Skeletal muscle cell (primary cell): ENCODE measurements around the gene TMEM130.
"Not testable (repeated sequence)": the region's sequence is repeated elsewhere in the genome, so short reads cannot be mapped to it uniquely, and the experiment has no call there.

Experiments used
- DNase-seq: peaks from one replicate; pipeline ENCODE4 v3.0.0-alpha.2; 2010; ENCODE audit warnings: low read depth
- H3K4me3 ChIP-seq: 2 replicates; pipeline ENCODE4 v1.5.1; 2011; ENCODE audit warnings: low read depth, mild to moderate bottlenecking, control low read depth, low read length, moderate library complexity

Gene TMEM130

DNA sequence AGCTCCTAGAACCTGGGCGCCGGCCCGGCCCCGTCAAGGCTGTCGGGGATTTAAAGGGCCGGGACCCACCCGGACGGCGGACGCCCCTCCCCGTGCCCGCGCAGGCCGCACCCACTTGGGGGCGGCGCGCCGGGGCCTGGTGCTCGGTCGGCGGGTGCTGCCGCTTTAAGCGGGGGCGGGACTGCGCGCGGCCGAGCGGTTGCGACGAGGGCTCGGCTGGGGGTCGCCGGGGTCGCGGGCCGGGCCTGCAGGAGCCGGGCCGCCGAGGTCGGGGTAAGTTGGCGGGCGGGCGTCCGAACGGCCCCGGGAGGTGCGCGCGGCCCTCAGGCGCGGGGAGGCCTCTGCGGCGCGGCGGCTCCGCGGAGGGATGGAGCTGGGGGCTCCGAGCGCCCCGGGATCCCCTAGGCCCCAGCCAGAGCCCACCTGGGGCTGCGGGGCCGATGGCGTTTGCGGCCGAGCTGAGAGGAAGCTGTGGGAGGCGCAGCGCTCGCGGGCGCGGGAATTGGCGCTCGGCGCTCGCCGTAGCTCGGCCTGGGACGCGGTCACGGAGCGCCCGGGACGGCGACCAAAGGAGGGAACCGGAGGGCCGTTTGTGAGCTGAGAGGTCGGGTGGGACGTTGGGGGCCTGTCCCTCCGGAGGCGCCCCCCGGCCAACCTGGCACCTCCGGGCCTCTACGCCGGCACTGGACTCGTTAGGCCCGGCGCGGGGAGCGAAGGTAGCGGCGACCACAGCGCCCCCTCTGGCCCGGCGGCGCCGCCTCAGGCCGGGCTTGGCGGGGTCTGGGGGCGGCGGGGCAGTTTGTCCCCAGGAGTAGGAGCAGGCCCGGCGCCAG lies 8.8 kb upstream of the TMEM130 start, which contains the start of gene TRRAP:
TRRAP (plus strand) TSS at position 168 of the 833 bp plus-strand sequence. CDS start 2,619 bp downstream, outside the sequence.
- peak within 1 kb of the TSS; percentile 85 for H3K4me3 ChIP-seq
- DNase-seq: peak; percentile 22

DNA sequence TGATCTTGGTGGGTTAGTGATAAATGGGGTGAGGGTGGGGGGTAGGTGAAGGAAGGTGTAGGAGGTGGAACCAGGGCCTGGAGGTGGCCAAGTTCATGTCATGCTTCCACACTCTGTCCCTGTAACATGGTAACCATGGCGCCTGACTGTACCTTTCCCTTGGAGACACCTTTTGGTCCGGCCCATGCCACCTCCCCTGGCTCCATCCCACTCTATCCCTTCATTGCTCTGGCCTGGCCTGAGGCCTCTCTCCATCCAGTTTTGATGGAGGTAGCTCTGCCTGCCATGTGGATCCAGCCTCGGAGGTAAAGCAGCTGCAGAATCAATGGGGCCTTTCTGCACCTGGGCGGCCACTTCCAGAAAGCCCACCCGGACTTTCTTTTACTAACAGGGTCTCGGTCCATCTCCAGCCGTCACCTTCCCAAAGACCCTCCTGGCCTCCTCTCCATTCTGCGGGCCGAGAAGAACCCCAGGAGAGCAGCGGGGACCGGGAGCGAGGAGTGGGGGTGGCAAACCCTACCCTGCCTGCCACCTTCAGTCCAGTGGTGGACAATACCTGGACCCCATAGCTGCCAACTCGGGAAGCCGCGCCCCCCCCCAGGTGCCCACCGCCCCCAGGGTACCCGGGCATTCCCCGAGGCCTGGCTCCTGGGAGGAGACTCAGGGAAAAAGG lies 8.0 kb upstream of the TMEM130 start:
- peak overlapping the region; percentile 85 for H3K4me3 ChIP-seq
- DNase-seq: no peak

DNA sequence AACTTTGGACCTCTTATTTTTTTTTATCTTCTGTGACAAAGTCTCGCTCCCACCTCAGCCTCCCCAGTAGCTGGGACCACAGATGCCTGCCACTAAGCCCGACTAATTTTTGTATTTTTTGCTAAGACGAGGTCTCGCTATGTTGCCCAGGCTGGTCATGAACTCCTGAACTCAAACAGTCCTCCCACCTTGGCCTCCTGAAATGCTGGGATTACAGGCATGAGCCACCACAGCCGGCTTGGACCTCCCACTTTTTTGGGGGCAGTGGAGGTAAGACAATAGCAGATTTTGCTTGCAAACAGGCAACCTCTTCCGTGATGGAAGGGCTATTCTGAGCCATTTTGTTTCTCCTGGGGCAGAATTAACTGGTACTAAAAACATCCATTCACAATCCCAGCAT lies 7.3 kb upstream of the TMEM130 start:
- no peak overlapping the region for H3K4me3 ChIP-seq
- no peak for DNase-seq

DNA sequence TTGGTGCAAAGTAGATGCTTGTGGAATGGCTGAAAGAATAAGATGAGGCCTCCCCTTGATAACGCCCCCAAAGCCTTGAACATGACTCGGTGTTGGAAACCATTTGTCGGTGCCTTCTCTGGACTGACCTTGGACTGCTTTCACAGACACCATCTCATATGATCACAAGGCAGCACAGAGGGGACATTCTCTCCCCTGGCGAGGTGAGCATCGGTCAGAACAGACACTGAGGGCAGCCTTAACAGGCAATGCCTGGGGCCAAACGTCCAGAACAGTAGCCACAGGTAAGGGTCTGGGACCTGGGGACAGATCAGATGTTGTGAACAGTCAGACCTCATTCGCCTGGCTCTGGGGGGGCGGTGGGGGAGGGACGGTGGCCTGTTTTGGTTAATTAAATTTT lies 5.7 kb upstream of the TMEM130 start:
- DNase-seq: no peak
- H3K4me3 ChIP-seq: no peak overlapping the region

DNA sequence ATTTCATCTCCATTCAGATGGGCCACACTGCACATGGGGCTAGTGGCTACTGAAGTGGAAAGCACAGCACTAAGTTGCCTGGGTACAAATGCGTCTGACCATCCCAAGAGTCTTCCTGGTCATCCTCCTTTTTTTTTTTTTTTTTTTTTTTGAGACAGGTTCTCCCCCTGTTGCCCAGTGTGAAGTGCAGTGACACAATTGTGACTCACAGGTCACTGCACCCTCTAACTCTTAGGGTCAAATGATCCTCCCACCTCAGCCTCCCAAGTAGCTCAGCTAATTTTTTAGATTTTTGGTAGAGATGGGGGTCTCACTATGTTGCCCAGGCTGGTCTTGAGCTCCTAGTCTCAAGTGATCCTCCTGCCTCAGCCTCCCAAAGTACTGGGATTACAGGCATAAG lies 5.1 kb upstream of the TMEM130 start:
- no peak overlapping the region for H3K4me3 ChIP-seq
- no peak for DNase-seq

DNA sequence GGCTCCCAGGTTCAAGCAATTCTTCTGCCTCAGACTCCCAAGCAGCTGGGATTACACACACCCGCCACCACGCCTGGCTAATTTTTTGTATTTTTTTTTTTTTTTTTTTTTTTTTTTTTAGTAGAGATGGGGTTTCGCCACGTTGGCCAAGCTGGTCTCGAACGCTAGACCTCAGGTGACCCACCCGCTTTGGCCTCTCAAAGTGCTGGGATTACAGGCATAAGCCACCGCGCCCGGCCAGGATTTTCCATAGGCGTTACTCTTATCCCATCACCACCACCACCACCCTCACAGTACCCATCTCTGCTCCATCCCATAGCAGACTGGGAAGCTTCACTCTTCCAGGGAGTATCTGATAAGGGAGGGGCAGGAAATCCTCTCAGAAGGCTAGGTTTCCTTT lies 3.8 kb upstream of the TMEM130 start:
- DNase-seq, H3K4me3 ChIP-seq: not testable (repeated sequence)

DNA sequence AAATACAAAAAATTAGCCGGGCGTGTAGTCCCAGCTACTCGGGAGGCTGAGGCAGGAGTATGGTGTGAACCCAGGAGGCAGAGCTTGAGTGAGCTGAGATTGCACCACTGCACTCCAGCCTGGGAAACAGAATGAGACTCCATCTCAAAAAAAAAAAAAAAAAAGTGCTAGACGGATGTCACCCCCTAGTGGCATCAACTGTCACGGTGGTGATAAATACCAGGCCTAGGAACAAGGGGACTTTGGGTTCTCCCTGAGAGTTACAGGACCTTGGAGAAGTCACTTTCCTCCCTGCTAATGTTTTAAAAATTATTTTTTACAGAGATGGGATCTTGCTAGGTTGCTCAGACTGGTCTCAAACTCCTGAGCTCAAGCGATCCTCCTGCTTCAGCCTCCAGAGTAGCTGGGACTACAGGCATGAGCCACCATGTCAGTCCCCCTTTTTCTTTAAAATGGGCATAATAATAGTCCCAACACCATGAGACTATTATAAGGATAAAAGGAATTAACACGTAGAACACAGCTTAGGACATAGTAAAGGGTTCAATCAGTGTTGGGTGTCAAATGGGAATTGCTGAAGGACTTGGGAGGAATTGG lies 2.6 kb upstream of the TMEM130 start:
- no peak for DNase-seq

DNA sequence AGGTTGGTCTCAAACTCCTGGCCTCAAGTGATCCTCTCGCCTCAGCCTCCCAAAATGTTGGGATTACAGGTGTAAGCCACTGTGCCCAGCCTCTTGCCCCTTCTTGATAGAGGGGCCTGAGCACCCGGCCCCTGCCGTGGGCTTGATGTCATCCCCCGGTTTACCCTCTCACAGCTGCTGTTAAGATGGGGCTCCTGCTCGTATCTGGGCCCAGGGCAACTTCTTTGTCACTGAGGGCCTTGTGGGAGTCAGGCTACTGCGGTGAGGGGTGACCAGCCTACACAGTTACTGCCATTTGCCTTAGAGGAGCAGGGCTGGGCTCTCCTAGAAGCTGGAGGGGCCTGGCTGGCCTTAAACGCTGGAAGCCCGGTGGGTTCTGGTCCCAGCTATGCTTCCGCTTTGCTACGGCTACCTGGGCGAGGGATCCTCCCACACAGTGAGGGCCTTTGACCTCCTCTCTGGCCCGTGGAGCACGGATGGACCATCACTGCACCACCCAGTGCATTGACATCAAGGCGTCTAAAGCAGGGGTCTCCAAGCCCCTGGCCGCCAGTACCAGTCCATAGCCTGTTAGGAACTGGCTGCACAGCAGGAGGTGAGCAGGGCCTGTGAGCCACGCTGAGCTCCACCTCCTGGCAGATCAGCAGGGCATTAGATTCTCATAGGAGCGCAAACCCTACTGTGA lies 1.1 kb upstream of the TMEM130 start:
- no peak overlapping the region for H3K4me3 ChIP-seq
- DNase-seq: no peak

More for the DNA sequence above, 2.6 kb upstream of the TMEM130 start:
- no peak overlapping the region for H3K4me3 ChIP-seq

DNA sequence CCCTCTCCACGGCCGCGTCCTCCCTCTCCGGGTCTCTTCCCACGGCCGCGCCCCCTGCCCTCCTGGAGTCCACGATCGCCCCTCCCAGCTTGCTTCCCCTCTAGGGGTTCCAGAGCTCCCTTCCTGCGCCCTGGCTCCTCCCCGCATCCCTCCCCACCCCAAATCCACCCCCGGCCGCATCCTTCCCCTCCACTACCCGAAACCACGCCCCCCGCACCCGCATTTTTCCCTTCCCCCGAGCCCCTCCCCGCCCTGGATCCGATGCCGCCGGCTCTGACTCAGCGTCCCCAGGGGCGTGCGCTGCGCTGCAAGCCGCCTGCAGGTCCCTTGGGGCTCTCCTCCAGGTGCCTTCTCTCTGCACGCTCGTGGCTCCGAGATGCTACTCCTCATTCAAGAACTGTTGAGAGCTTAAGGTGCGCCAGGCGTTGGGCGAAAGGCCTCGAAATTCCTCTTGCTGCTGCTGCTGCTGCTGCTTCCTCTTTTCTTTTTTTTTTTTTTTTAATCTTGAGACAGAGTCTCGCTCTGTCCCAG lies 372 bp upstream of the TMEM130 start:
- DNase-seq: no peak
- peak overlapping the region; percentile 45 for H3K4me3 ChIP-seq

DNA sequence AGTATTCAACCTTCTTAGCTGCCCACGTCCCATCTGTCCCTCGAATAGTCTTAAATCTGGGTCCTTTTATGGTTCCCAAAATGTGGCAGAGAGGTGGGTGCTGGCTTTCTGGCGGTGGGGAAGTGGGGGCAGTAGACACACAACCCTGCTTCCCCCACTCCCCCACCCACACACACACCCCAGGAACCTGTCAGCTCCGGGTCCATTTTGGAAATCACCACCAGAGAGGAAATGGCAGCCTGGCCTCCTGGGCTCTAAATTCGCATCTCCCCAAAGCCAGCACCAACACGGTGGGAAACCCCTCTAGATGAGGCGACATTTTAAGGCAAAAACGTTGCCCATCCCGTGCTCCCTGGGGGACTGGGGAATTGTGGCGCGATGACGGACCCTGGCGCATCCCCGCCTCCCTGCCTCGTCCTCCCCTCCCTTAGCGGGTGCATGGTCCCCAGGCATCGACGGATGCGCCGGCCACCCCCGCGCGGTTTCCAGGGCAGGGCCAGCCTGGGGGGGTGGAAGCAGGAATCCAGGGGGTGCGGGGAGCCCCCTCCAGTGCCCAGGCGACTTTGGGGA lies 702 bp downstream of the TMEM130 start:
- no peak for DNase-seq
- peak overlapping the region; percentile 45 for H3K4me3 ChIP-seq

DNA sequence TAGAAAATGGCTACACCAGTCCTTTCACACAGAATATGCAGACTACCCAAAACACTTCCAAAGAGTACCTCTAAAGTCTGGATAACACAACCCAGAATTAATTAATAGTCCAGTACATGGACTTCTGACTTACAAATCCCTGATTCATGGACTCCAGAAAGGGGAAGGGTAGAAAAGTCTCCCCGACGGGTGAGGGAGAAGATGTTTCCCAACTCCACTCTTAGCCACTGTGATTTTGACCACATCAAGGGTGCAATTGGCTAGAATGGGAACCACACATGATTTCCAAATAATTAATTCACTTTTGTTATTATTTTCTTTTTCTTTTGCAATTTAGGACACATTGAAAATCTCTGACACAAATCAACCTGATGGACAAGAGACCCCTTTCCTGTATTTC lies 1.4 kb downstream of the TMEM130 start:
- no peak overlapping the region for H3K4me3 ChIP-seq
- DNase-seq: no peak

DNA sequence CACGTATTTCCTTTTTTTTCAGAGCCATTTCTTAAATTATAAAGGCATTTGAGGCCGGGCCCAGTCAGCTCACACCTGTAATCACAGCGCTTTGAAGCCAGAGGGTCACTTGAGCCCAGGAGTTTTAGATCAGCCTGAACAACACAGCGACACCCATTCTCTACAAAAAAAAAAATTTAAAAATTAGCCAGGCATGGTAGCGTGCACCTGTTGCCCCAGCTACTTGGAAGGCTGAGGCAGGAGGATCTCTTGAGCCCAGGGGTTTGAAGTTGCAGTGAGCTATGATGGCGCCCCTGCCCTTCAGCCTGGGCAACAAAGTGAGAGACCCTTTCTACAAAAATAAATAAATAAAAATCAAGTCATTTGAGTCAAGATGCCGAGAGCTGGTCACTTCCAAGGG lies 3.0 kb downstream of the TMEM130 start:
- no peak for DNase-seq
- H3K4me3 ChIP-seq: no peak overlapping the region

DNA sequence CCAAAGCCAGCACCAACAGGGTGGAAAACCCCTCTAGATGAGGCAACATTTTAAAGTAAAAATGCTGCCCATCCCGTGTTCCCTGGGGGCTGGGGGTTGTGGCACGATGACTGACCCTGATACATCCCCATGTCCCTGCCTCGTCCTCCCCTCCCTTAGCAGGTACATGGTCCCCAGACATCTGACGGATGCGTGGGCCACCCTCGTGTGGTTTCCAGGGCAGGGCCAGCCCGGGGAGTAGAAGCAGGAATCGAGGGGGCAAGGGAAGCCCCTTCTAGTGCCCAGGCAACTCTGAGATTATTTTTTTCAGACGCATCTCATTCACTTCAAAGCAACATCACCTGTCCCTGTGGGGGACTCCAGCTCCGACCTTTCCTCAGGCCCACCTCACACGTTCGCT lies 3.5 kb downstream of the TMEM130 start:
- no peak for DNase-seq

DNA sequence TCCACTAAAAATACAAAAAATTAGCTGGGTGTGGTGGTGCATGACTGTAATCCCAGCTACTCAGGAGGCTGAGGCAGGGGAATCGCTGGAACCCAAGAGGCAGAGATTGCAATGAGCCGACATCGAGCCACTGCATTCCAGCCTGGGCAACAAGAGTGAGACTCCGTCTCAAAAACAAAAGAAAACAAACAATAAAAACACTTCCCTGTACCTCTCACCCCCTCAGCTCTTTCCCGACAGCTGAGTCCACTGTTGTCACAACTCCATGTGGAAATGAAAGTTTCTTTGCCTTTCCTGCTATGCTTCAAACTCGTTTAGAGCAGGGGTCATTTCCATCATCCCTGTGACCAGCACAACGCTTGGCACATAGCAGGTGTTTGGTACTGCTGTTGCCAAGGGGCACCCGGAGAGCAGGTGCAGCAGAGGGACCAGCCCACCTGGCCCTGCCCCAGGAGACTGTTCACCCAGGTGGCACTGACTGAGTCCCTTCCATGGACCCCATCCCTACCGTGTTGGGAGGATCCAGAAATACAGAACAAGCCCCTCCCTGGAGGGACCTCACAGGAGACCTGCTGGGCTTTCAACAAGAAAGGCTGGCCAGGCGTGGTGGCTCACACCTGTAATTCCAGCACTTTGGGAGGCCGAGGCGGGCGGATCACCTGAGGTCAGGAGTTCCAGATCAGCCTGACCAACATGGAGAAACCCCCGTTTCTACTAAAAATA lies 4.9 kb downstream of the TMEM130 start:
- DNase-seq: no peak
- no peak overlapping the region for H3K4me3 ChIP-seq

More for the DNA sequence above, 3.5 kb downstream of the TMEM130 start:
- H3K4me3 ChIP-seq: no peak overlapping the region

DNA sequence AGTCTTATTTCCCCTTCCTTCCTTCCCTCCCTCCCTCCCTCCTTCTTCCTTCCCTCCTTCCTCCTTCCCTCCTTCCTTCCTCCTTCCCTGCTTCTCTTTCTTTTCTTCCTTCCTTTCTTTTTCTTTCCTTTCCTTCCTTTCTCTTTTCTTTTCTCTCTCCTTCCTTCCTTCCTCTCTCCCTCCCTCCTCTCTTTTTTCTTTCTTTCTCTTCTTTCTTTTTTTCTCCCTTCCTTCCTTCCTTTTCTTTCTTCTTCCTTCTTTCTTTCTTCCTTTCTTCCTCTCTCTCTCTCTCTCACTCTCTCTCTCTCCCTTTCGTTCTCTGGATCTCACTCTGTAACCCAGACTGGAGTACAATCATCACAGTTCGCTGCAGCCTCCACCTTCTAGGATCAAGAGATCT lies 6.2 kb downstream of the TMEM130 start:
- DNase-seq: no peak
- H3K4me3 ChIP-seq: no peak overlapping the region

DNA sequence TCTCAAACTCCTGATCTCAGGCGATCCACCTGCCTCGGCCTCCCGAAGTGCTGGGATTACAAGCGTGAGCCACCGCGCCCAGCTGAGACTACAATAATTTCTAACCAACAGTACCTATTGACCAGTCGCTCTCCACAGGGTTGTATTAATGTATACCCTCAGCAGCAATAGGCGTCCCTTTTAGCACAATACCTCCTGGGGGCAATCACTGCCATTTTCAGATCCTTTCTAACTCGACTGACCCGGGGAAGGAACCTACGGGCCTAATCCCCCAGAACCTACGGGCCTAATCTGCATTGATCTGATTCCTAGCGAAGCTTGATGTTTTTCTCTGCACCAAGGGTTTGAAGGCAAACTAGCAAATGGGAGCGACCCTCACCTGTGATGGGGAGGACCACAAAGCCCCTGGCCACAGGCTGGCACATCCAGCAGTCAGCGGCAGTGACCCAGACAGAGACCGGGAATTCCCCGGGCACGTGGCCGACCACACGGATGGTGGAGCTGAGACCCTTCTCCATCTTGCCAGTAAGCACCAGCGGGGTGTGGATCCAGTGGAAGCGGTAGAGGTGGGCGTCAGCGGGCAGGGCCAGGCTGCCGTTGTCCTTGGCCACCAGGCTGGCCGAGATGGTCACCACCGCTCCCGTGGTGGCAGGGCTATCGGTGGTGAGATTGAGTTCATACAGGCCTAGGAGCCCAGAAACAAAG lies 6.9 kb downstream of the TMEM130 start:
- DNase-seq: no peak
- H3K4me3 ChIP-seq: no peak overlapping the region

DNA sequence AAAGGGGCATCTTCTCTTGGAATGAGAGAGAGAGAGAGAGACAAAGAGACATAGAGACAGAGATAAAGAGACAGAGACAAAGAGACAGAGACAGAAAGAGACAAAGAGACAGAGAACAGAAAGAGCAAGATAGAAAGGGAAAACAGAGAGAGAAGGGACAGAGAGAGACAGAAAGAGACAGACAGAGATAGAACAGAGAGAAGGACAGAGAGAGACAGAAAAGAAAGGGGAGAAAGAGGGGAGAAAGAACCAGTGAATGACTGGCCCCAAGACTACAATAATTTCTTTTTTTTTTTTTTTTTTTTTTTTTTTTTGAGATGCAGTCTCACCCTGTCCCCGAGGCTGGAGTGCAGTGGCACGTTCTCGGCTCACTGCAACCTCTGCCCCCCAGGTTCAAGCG lies 7.6 kb downstream of the TMEM130 start:
- no peak overlapping the region for H3K4me3 ChIP-seq
- no peak for DNase-seq

DNA sequence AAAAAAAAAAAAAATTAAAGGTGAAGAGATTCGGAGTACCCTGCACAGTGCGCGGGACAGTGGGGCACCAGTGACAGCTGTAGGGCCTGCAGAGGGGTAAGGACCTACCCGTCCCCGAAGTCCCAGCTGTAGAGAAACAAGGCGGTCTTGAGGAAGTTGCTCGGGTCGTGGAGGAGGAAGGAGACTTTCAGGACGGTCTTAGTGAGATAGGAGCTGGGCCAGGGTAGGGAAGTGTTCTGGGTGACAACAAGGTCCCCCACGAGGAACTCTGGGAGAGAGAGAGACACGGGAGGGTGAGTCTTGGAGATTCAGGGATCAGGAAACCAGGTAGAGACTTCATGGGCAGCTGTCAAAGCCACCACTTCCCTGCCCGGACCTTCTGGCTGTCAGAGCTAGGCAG lies 9.7 kb downstream of the TMEM130 start:
- H3K4me3 ChIP-seq: no peak overlapping the region
- no peak for DNase-seq
